NCI-H1694 (cell line): ENCODE data around the gene MAST4.

Experiments used
- DNase-seq: peaks from one replicate; lab custom pipeline; 2025; lab: John Stamatoyannopoulos, UW

MAST4 gene

GRCh38 chr5:67214707-67215447, 618.7 kb downstream of the MAST4 start:
- no peak for DNase-seq

- no peak for DNase-seq
Measured at GRCh38 chr5:67215519-67216471, 619.6 kb downstream of the MAST4 start.

GRCh38 chr5:67216564-67216963, 620.4 kb downstream of the MAST4 start:
- DNase-seq = no peak
